HepG2 (cell line): ENCODE measurements around the gene WDR91. TPM values are rescaled to one million over a fixed set of nuclear protein-coding genes. Genes with fewer than 3 reads are reported as not detected.
A peak's percentile ranks its signal among the peaks of the same experiment; 100 is the strongest.

Source experiments
- ARHGAP35 ChIP-seq: sonication (generic); formaldehyde crosslinking; IDR thresholded peaks from 2 replicates; pipeline ENCODE4 v1.9.0; 2022; ENCODE audit warnings: mild to moderate bottlenecking, inconsistent platforms, moderate library complexity, missing genetic modification reagents, borderline replicate concordance
- CENPT ChIP-seq: sonication (generic); formaldehyde crosslinking; IDR thresholded peaks from 2 replicates; pipeline ENCODE4 v1.8.0; 2022; ENCODE audit warnings: low read depth, mild to moderate bottlenecking, moderate library complexity, missing genetic modification reagents
- EEA1 ChIP-seq: sonication (generic); formaldehyde crosslinking; IDR thresholded peaks from 2 replicates; pipeline ENCODE4 v1.5.1; 2020; ENCODE audit warnings: mild to moderate bottlenecking, missing genetic modification reagents, borderline replicate concordance
- ELF1 ChIP-seq: sonication (generic); formaldehyde crosslinking; IDR thresholded peaks from 2 replicates; pipeline ENCODE4 v1.4.0; 2020; ENCODE audit warnings: missing genetic modification reagents
- GFI1 ChIP-seq: sonication (generic); formaldehyde crosslinking; IDR thresholded peaks from 2 replicates; pipeline ENCODE4 v1.5.0; 2020; ENCODE audit warnings: missing genetic modification reagents, mild to moderate bottlenecking, borderline replicate concordance
- KLF15 ChIP-seq: sonication (generic); formaldehyde crosslinking; IDR thresholded peaks from 2 replicates; pipeline ENCODE4 v1.8.1; 2023; ENCODE audit warnings: borderline replicate concordance, mild to moderate bottlenecking, inconsistent platforms, missing genetic modification reagents, mixed read lengths
- NR3C1 ChIP-seq: sonication (generic); formaldehyde crosslinking; IDR thresholded peaks from 2 replicates; pipeline ENCODE4 v1.4.0; 2020; ENCODE audit warnings: missing genetic modification reagents
- RFX1 ChIP-seq: fragments of 450-650 bp; IDR thresholded peaks from 2 replicates; pipeline ENCODE4 v1.6.1; 2017
- SOX5 ChIP-seq: IDR thresholded peaks from 2 replicates; pipeline ENCODE4 v1.6.1; 2016; ENCODE audit warnings: borderline replicate concordance
- ZFY ChIP-seq: sonication (generic); formaldehyde crosslinking; IDR thresholded peaks from 2 replicates; pipeline ENCODE4 v1.4.0; 2020; ENCODE audit warnings: missing genetic modification reagents
- ZNF331 ChIP-seq: sonication (generic); formaldehyde crosslinking; IDR thresholded peaks from 2 replicates; pipeline ENCODE4 v1.4.0; 2020; ENCODE audit warnings: missing genetic modification reagents
- ZNF460 ChIP-seq: sonication (generic); formaldehyde crosslinking; IDR thresholded peaks from 2 replicates; pipeline ENCODE4 v1.5.1; 2020; ENCODE audit warnings: missing genetic modification reagents, mild to moderate bottlenecking, borderline replicate concordance
- polyA plus RNA-seq, 8 experiments: library from polyadenylated mRNA; depleted of rRNA in 3 of 8; stranded (reverse) in 7 of 8; unstranded in 1 of 8; fragments of >200 nt; fragmentation: Illumina TruSeq in 4 of 8; extraction: Trizol in 4 of 8; gene quantifications; 2 replicates each; pipeline versions ENCODE4 v1.2.1 to v1.2.3, GENCODE V29; 2011 to 2016; ENCODE audit warnings: low read depth in 4 of 8, missing spikeins in 1 of 8, mixed read lengths in 1 of 8; ENCODE audit not compliant: insufficient read depth in 1 of 8
- total RNA-seq, 5 experiments: library from RNA; depleted of rRNA; stranded (reverse); fragments of >200 nt; fragmentation: Illumina TruSeq; extraction: Trizol; gene quantifications; 2 replicates each; pipeline ENCODE4 v1.2.3, GENCODE V29; 2016; ENCODE audit warnings: low read depth in 1 of 5
- TF ChIP-seq, protein P1 (sequence below): sonication (generic); formaldehyde crosslinking; IDR thresholded peaks from 2 replicates; pipeline ENCODE4 v1.4.0; 2020; ENCODE audit warnings: missing genetic modification reagents
- TF ChIP-seq, protein P2 (sequence below): sonication (generic); formaldehyde crosslinking; IDR thresholded peaks from 2 replicates; pipeline ENCODE4 v1.4.0; 2020; ENCODE audit warnings: low read depth, mild to moderate bottlenecking, missing genetic modification reagents
- TF ChIP-seq, protein P3 (sequence below): sonication (generic); formaldehyde crosslinking; IDR thresholded peaks from 2 replicates; pipeline ENCODE4 v1.5.0; 2020; ENCODE audit warnings: mild to moderate bottlenecking, missing genetic modification reagents, borderline replicate concordance
- TF ChIP-seq, protein P4 (sequence below): sonication (generic); formaldehyde crosslinking; IDR thresholded peaks from 2 replicates; pipeline ENCODE4 v1.5.0; 2020; ENCODE audit warnings: missing genetic modification reagents
- TF ChIP-seq, protein P5 (sequence below): sonication (generic); formaldehyde crosslinking; IDR thresholded peaks from 2 replicates; pipeline ENCODE4 v1.5.1; 2020; ENCODE audit warnings: mild to moderate bottlenecking, moderate library complexity, missing genetic modification reagents

The WDR91 gene
- total and polyA plus RNA-seq, 2 of the 13 experiments (the other 11 are each of a cell fraction or from before 2014, with no cell fraction given): 11.6 to 12.1 TPM

DNA sequence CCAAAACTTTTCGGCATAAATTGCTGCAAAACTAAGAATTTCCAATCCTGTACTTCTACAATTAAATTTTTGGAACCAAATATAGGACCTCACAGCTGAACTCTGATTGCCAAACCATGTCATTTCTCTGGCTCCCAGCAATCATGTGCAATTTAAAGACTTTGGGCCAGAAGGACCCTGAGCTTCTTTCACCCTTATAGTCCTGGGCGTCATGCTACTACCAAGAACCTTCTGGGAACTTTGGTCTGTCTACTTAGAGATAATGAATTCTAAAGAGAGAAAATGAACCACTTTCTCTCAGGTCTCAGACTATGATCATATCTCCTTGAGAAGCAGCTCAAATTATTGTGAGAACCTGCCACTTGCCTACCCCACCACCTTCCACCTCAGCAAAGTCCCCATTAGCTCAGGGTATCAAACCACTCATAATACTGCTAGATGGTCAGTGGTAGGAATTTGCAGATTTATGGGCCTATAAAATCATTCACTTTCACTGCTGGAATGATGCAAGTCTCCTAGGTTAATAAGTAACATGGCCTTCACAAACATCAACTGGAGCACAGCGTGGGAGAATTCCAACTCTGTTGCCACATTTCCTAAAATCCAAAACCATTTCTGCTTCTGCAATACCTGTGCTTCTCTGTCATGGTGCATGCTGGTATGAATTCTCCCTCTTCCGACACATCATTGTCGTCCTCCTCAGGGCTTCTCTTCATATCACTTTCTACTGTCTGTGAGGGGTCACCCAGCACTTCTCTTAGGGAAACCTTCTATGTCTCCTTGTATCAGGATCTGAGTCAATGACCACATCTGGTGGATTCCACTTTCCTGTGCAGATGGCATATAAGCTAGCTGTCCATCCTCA is 6.6 kb upstream of the WDR91 start (continued):
- no peak for TF ChIP-seq RFX1
- TF ChIP-seq, protein P1, sequence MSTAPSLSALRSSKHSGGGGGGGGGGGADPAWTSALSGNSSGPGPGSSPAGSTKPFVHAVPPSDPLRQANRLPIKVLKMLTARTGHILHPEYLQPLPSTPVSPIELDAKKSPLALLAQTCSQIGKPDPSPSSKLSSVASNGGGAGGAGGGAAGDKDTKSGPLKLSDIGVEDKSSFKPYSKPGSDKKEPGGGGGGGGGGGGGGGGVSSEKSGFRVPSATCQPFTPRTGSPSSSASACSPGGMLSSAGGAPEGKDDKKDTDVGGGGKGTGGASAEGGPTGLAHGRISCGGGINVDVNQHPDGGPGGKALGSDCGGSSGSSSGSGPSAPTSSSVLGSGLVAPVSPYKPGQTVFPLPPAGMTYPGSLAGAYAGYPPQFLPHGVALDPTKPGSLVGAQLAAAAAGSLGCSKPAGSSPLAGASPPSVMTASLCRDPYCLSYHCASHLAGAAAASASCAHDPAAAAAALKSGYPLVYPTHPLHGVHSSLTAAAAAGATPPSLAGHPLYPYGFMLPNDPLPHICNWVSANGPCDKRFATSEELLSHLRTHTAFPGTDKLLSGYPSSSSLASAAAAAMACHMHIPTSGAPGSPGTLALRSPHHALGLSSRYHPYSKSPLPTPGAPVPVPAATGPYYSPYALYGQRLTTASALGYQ (CRISPR knock-in tag): no peak
- no peak for TF ChIP-seq EEA1 (CRISPR knock-in tag)
- TF ChIP-seq ZFY (CRISPR knock-in tag): peak; percentile 38; the same call in 1 of the 2 replicates
- TF ChIP-seq, protein P2, sequence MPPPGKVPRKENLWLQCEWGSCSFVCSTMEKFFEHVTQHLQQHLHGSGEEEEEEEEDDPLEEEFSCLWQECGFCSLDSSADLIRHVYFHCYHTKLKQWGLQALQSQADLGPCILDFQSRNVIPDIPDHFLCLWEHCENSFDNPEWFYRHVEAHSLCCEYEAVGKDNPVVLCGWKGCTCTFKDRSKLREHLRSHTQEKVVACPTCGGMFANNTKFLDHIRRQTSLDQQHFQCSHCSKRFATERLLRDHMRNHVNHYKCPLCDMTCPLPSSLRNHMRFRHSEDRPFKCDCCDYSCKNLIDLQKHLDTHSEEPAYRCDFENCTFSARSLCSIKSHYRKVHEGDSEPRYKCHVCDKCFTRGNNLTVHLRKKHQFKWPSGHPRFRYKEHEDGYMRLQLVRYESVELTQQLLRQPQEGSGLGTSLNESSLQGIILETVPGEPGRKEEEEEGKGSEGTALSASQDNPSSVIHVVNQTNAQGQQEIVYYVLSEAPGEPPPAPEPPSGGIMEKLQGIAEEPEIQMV (CRISPR knock-in tag): no peak
- no peak for TF ChIP-seq ZNF331 (CRISPR knock-in tag)
- TF ChIP-seq, protein P3, sequence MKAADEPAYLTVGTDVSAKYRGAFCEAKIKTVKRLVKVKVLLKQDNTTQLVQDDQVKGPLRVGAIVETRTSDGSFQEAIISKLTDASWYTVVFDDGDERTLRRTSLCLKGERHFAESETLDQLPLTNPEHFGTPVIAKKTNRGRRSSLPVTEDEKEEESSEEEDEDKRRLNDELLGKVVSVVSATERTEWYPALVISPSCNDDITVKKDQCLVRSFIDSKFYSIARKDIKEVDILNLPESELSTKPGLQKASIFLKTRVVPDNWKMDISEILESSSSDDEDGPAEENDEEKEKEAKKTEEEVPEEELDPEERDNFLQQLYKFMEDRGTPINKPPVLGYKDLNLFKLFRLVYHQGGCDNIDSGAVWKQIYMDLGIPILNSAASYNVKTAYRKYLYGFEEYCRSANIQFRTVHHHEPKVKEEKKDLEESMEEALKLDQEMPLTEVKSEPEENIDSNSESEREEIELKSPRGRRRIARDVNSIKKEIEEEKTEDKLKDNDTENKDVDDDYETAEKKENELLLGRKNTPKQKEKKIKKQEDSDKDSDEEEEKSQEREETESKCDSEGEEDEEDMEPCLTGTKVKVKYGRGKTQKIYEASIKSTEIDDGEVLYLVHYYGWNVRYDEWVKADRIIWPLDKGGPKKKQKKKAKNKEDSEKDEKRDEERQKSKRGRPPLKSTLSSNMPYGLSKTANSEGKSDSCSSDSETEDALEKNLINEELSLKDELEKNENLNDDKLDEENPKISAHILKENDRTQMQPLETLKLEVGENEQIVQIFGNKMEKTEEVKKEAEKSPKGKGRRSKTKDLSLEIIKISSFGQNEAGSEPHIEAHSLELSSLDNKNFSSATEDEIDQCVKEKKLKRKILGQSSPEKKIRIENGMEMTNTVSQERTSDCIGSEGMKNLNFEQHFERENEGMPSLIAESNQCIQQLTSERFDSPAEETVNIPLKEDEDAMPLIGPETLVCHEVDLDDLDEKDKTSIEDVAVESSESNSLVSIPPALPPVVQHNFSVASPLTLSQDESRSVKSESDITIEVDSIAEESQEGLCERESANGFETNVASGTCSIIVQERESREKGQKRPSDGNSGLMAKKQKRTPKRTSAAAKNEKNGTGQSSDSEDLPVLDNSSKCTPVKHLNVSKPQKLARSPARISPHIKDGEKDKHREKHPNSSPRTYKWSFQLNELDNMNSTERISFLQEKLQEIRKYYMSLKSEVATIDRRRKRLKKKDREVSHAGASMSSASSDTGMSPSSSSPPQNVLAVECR: peak; percentile 52; the same call in 1 of the 2 replicates
- peak; percentile 23; the same call in 1 of the 2 replicates for TF ChIP-seq SOX5 (CRISPR knock-in tag)
- TF ChIP-seq ELF1 (CRISPR knock-in tag): no peak
- TF ChIP-seq, protein P4, sequence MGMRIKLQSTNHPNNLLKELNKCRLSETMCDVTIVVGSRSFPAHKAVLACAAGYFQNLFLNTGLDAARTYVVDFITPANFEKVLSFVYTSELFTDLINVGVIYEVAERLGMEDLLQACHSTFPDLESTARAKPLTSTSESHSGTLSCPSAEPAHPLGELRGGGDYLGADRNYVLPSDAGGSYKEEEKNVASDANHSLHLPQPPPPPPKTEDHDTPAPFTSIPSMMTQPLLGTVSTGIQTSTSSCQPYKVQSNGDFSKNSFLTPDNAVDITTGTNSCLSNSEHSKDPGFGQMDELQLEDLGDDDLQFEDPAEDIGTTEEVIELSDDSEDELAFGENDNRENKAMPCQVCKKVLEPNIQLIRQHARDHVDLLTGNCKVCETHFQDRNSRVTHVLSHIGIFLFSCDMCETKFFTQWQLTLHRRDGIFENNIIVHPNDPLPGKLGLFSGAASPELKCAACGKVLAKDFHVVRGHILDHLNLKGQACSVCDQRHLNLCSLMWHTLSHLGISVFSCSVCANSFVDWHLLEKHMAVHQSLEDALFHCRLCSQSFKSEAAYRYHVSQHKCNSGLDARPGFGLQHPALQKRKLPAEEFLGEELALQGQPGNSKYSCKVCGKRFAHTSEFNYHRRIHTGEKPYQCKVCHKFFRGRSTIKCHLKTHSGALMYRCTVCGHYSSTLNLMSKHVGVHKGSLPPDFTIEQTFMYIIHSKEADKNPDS (CRISPR knock-in tag): 0 out of 2 replicates have a peak, but pooled peaks have one; percentile 54
- TF ChIP-seq, protein P5, sequence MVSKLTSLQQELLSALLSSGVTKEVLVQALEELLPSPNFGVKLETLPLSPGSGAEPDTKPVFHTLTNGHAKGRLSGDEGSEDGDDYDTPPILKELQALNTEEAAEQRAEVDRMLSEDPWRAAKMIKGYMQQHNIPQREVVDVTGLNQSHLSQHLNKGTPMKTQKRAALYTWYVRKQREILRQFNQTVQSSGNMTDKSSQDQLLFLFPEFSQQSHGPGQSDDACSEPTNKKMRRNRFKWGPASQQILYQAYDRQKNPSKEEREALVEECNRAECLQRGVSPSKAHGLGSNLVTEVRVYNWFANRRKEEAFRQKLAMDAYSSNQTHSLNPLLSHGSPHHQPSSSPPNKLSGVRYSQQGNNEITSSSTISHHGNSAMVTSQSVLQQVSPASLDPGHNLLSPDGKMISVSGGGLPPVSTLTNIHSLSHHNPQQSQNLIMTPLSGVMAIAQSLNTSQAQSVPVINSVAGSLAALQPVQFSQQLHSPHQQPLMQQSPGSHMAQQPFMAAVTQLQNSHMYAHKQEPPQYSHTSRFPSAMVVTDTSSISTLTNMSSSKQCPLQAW (CRISPR knock-in tag): peak; percentile 78; the same call in 1 of the 2 replicates
- peak; percentile 80 for TF ChIP-seq GFI1 (CRISPR knock-in tag)
- no peak for TF ChIP-seq NR3C1 (CRISPR knock-in tag)
- TF ChIP-seq ARHGAP35 (CRISPR knock-in tag): no peak
- no peak for TF ChIP-seq ZNF460
- TF ChIP-seq KLF15 (CRISPR knock-in tag): no peak
- no peak for TF ChIP-seq CENPT (CRISPR knock-in tag)
